Measurements from ENCODE around the gene CFAP54. TPM values are rescaled to one million over a fixed set of nuclear protein-coding genes. Genes with fewer than 3 reads are reported as not detected.

The CFAP54 gene
- total and polyA plus RNA-seq, 2 experiments from 2014 or later: 0.07 to 0.76 TPM

DNA sequence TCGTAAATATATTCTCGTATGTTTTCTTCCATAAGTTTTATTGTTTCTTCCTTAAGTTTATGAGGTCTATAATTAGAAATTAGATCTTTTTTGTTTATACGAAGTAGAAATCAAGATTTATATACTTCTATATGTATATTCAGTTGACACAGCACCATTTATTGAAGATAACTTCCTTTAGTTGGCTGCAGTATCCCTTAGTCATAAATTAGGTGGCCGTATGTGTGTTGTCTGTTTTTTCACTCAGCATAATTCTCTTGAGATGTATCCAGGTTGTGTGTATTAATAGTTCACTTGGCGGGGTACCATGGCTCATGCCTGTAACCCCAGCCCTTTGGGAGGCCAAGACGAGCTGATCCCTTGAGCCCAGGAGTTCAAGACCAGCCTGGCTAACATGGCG lies 40.5 kb downstream of the CFAP54 start (continued):
- TF ChIP-seq POLR2AphosphoS5 (IDR thresholded peaks at IDR 0.05; ENCODE audit: low read depth) (no peak), CREB1 (CRISPR knock-in tag; IDR thresholded peaks at IDR 0.05; ENCODE audit: low read depth) (no peak)

DNA sequence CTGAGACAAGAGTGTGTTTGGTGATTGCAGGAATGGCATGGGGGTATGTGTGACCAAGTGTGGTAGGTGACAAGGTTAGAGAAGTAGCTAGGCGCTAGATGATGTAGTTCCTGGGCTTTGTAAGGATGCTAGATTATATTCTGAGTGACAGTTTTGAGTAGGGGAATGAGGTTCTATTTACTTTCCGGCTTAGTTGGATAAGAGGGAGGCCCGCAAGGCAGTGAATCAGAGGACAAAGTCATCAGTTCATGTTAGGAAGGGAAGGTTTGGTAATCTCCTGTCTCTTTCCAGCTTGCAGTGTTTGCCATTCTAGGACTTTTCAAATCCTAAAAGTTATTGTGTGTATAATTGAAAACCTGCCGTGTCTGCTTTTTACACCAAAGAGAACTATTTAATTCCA lies 45.0 kb downstream of the CFAP54 start:
- no peaks in the 10 kb centered on the region for H3K4me1 Mint-ChIP-seq
- Histone ChIP-seq H3K4me3 (no peak overlapping the region), H3K79me2 (replicated peaks; ENCODE audit: insufficient read depth) (no peaks in the 10 kb centered on the region), H3K27ac (ENCODE audit: low read depth) (no peak overlapping the region), H3K4me2 (no peak overlapping the region), H4K20me1 (replicated peaks; ENCODE audit: insufficient read depth) (no peaks in the 10 kb centered on the region), H3K4me1 (ENCODE audit: insufficient read depth) (no peaks in the 10 kb centered on the region), H2AFZ (no peak overlapping the region), H3K27me3 (ENCODE audit: insufficient read depth) (no peaks in the 10 kb centered on the region), H3K36me3 (ENCODE audit: insufficient read depth) (no peaks in the 10 kb centered on the region), H3K9me2 (ENCODE audit: insufficient read depth) (no peaks in the 10 kb centered on the region), H3F3A (replicated peaks; ENCODE audit: low read depth) (no peaks in the 10 kb centered on the region)
- DNase-seq (ENCODE audit: low spot score): no peak
- no peak overlapping the region for H3K4me3 Mint-ChIP-seq
- H3K27me3 Mint-ChIP-seq (ENCODE audit: insufficient read depth, low read depth, poor library complexity): peaks cover 3% of the 10 kb centered on the region
- no peaks in the 10 kb centered on the region; the same call in 2 of the 3 replicates for H3K9me3 Mint-ChIP-seq
- TF ChIP-seq POLR2AphosphoS5 (IDR thresholded peaks at IDR 0.05; ENCODE audit: low read depth): no peak
- TF ChIP-seq, protein P1, sequence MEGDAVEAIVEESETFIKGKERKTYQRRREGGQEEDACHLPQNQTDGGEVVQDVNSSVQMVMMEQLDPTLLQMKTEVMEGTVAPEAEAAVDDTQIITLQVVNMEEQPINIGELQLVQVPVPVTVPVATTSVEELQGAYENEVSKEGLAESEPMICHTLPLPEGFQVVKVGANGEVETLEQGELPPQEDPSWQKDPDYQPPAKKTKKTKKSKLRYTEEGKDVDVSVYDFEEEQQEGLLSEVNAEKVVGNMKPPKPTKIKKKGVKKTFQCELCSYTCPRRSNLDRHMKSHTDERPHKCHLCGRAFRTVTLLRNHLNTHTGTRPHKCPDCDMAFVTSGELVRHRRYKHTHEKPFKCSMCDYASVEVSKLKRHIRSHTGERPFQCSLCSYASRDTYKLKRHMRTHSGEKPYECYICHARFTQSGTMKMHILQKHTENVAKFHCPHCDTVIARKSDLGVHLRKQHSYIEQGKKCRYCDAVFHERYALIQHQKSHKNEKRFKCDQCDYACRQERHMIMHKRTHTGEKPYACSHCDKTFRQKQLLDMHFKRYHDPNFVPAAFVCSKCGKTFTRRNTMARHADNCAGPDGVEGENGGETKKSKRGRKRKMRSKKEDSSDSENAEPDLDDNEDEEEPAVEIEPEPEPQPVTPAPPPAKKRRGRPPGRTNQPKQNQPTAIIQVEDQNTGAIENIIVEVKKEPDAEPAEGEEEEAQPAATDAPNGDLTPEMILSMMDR (conservative IDR thresholded peaks at IDR 0.05; ENCODE audit: low read depth in 2 of 2): no peak
- TF ChIP-seq ZNF114 (CRISPR knock-in tag; IDR thresholded peaks at IDR 0.05): no peak
- no peak for TF ChIP-seq EZH2 (IDR thresholded peaks at IDR 0.05; ENCODE audit: low read depth, unreplicated experiment)
- TF ChIP-seq ZNF331 (CRISPR knock-in tag; IDR thresholded peaks at IDR 0.05; ENCODE audit: low read depth): no peak
- no peak for TF ChIP-seq CREB1 (CRISPR knock-in tag; IDR thresholded peaks at IDR 0.05; ENCODE audit: low read depth)
- TF ChIP-seq JUNB (IDR thresholded peaks at IDR 0.05; ENCODE audit: unreplicated experiment): no peak
- TF ChIP-seq, protein P2, sequence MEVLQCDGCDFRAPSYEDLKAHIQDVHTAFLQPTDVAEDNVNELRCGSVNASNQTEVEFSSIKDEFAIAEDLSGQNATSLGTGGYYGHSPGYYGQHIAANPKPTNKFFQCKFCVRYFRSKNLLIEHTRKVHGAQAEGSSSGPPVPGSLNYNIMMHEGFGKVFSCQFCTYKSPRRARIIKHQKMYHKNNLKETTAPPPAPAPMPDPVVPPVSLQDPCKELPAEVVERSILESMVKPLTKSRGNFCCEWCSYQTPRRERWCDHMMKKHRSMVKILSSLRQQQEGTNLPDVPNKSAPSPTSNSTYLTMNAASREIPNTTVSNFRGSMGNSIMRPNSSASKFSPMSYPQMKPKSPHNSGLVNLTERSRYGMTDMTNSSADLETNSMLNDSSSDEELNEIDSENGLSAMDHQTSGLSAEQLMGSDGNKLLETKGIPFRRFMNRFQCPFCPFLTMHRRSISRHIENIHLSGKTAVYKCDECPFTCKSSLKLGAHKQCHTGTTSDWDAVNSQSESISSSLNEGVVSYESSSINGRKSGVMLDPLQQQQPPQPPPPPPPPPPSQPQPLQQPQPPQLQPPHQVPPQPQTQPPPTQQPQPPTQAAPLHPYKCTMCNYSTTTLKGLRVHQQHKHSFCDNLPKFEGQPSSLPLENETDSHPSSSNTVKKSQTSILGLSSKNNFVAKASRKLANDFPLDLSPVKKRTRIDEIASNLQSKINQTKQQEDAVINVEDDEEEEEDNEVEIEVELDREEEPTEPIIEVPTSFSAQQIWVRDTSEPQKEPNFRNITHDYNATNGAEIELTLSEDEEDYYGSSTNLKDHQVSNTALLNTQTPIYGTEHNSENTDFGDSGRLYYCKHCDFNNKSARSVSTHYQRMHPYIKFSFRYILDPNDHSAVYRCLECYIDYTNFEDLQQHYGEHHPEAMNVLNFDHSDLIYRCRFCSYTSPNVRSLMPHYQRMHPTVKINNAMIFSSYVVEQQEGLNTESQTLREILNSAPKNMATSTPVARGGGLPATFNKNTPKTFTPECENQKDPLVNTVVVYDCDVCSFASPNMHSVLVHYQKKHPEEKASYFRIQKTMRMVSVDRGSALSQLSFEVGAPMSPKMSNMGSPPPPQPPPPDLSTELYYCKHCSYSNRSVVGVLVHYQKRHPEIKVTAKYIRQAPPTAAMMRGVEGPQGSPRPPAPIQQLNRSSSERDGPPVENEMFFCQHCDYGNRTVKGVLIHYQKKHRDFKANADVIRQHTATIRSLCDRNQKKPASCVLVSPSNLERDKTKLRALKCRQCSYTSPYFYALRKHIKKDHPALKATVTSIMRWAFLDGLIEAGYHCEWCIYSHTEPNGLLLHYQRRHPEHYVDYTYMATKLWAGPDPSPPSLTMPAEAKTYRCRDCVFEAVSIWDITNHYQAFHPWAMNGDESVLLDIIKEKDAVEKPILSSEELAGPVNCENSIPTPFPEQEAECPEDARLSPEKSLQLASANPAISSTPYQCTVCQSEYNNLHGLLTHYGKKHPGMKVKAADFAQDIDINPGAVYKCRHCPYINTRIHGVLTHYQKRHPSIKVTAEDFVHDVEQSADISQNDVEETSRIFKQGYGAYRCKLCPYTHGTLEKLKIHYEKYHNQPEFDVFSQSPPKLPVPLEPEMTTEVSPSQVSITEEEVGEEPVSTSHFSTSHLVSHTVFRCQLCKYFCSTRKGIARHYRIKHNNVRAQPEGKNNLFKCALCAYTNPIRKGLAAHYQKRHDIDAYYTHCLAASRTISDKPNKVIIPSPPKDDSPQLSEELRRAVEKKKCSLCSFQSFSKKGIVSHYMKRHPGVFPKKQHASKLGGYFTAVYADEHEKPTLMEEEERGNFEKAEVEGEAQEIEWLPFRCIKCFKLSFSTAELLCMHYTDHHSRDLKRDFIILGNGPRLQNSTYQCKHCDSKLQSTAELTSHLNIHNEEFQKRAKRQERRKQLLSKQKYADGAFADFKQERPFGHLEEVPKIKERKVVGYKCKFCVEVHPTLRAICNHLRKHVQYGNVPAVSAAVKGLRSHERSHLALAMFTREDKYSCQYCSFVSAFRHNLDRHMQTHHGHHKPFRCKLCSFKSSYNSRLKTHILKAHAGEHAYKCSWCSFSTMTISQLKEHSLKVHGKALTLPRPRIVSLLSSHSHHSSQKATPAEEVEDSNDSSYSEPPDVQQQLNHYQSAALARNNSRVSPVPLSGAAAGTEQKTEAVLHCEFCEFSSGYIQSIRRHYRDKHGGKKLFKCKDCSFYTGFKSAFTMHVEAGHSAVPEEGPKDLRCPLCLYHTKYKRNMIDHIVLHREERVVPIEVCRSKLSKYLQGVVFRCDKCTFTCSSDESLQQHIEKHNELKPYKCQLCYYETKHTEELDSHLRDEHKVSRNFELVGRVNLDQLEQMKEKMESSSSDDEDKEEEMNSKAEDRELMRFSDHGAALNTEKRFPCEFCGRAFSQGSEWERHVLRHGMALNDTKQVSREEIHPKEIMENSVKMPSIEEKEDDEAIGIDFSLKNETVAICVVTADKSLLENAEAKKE (CRISPR knock-in tag; IDR thresholded peaks at IDR 0.05): no peak
- no peak for TF ChIP-seq STAT1 (IDR thresholded peaks at IDR 0.05; ENCODE audit: unreplicated experiment)
- no peak for ATAC-seq
- H3K27ac Mint-ChIP-seq: no peak overlapping the region
- no peaks in the 10 kb centered on the region for H3K36me3 Mint-ChIP-seq (ENCODE audit: low read depth)
